ENCODE results near the gene NAPB. TPM values are rescaled to one million over a fixed set of nuclear protein-coding genes. Genes with fewer than 3 reads are reported as not detected.

The NAPB gene
- total RNA-seq, 2 donors from 2014 or later, result 9.9 to 12.7 TPM

GRCh38 chr20:23397961-23398360 lies 23.3 kb downstream of the NAPB start:
- H3K27ac ChIP-seq, result no peak overlapping the region
- TF ChIP-seq POLR2A (IDR thresholded peaks at IDR 0.05) (no peak), CTCF (IDR thresholded peaks at IDR 0.05) (no peak)

GRCh38 chr20:23396950-23397627 lies 24.2 kb downstream of the NAPB start:
- H3K27ac ChIP-seq, result no peak overlapping the region
- H3K27me3 ChIP-seq, result no peaks in the 10 kb centered on the region
- peaks cover 0 to 12% of the 10 kb centered on the region in 2 donors for H3K36me3 ChIP-seq (replicated peaks in 1 of 2; ENCODE audit: insufficient read depth in 1 of 2, low read depth in 2 of 2)
- ATAC-seq (no peak), DNase-seq (no peak)
- H3K4me3 ChIP-seq, result no peak overlapping the region
- 75 to 77% methylated on average over 6 of the region's 6 CpGs for WGBS, 2 donors
- peaks cover 6% of the 10 kb centered on the region for H3K4me1 ChIP-seq
- intact Hi-C loops (cut with DNase I), result no loop called here
- no peaks in the 10 kb centered on the region for H3K9me3 ChIP-seq
- TF ChIP-seq POLR2A (IDR thresholded peaks at IDR 0.05) (no peak), CTCF (IDR thresholded peaks at IDR 0.05) (no peak)

More at GRCh38 chr20:23397961-23398360, 23.3 kb downstream of the NAPB start:
- intact Hi-C loops (cut with DNase I), result no loop called here
- H3K9me3 ChIP-seq, result no peaks in the 10 kb centered on the region
- H3K36me3 ChIP-seq (replicated peaks in 1 of 2; ENCODE audit: insufficient read depth in 1 of 2, low read depth in 2 of 2), result peaks cover 0 to 12% of the 10 kb centered on the region in 2 donors
- H3K27me3 ChIP-seq, result no peaks in the 10 kb centered on the region
- DNase-seq, result no peak
- peaks cover 6% of the 10 kb centered on the region for H3K4me1 ChIP-seq
- ATAC-seq, result no peak
- H3K4me3 ChIP-seq, result no peak overlapping the region
- 72 to 85% methylated on average over 2 of the region's 2 CpGs for WGBS, 2 donors

GRCh38 chr20:23393996-23394775 lies 27.1 kb downstream of the NAPB start:
- DNase-seq (no peak), ATAC-seq (no peak)
- Histone ChIP-seq H3K4me3 (no peak overlapping the region), H3K27me3 (no peaks in the 10 kb centered on the region), H3K36me3 (replicated peaks in 1 of 2; ENCODE audit: insufficient read depth in 1 of 2, low read depth in 2 of 2) (peaks cover 0 to 12% of the 10 kb centered on the region in 2 donors), H3K9me3 (no peaks in the 10 kb centered on the region), H3K4me1 (no peaks in the 10 kb centered on the region), H3K27ac (no peak overlapping the region)
- WGBS, 2 donors, result 97 to 98% methylated on average over 4 of the region's 4 CpGs
- no peak for TF ChIP-seq POLR2A (IDR thresholded peaks at IDR 0.05)
- TF ChIP-seq CTCF (IDR thresholded peaks at IDR 0.05), result no peak
- intact Hi-C loops (cut with DNase I), result no loop called here

GRCh38 chr20:23391707-23392310 lies 29.5 kb downstream of the NAPB start:
- 91 to 96% methylated on average over 4 of the region's 4 CpGs for WGBS, 2 donors
- Histone ChIP-seq H3K9me3 (no peaks in the 10 kb centered on the region), H3K4me1 (no peaks in the 10 kb centered on the region), H3K27ac (no peak overlapping the region), H3K4me3 (no peak overlapping the region), H3K36me3 (replicated peaks in 1 of 2; ENCODE audit: insufficient read depth in 1 of 2, low read depth in 2 of 2) (peaks cover 0 to 11% of the 10 kb centered on the region in 2 donors), H3K27me3 (no peaks in the 10 kb centered on the region)
- ATAC-seq (no peak), DNase-seq (no peak)
- intact Hi-C loops (cut with DNase I), result no loop called here
- TF ChIP-seq POLR2A (IDR thresholded peaks at IDR 0.05), result no peak
- TF ChIP-seq CTCF (IDR thresholded peaks at IDR 0.05), result no peak
